Limb (tissue), 2 donors: Measurements from ENCODE around the gene MFGE8.

Source experiments
- DNase-seq, 2 donors: peaks; one replicate each; pipeline ENCODE4 v3.0.0-alpha.2; 2016; ENCODE audit errors: extremely low spot score in 2 of 2

MFGE8 gene

GRCh38 chr15:88873786-88874185, 39.4 kb downstream of the MFGE8 start:
- no peak for DNase-seq

GRCh38 chr15:88872706-88873105, 40.5 kb downstream of the MFGE8 start:
- DNase-seq = no peak

- no peak for DNase-seq
Observed at GRCh38 chr15:88872106-88872505, 41.1 kb downstream of the MFGE8 start.

- no peak for DNase-seq
Observed at GRCh38 chr15:88871313-88871712, 41.9 kb downstream of the MFGE8 start.

- DNase-seq = no peak
Observed at GRCh38 chr15:88866295-88866881, 46.8 kb downstream of the MFGE8 start.

- DNase-seq = no peak
Observed at GRCh38 chr15:88865498-88866099, 47.6 kb downstream of the MFGE8 start.

GRCh38 chr15:88864861-88865497, 48.2 kb downstream of the MFGE8 start:
- no peak for DNase-seq

- DNase-seq = no peak
Observed at GRCh38 chr15:88863412-88863811, 49.8 kb downstream of the MFGE8 start.

- DNase-seq = no peak
Observed at GRCh38 chr15:88860212-88860611, 53.0 kb downstream of the MFGE8 start.

- DNase-seq = no peak
Observed at GRCh38 chr15:88859550-88859949, 53.6 kb downstream of the MFGE8 start.

GRCh38 chr15:88858934-88859333, 54.2 kb downstream of the MFGE8 start:
- no peak for DNase-seq

GRCh38 chr15:88852476-88852875, 60.7 kb downstream of the MFGE8 start:
- no peak for DNase-seq

- DNase-seq = no peak
Observed at GRCh38 chr15:88849376-88850072, 63.7 kb downstream of the MFGE8 start.
